Endothelial cell of umbilical vein (primary cell): ENCODE results near the gene BARX1. TPM values are rescaled to one million over a fixed set of nuclear protein-coding genes. Genes with fewer than 3 reads are reported as not detected.

Experiments
- BruUV-seq: library from RNA; stranded (reverse); fragments of 400-500 nt; replicated peaks from 2 replicates; lab custom pipeline; 2021; lab: Mats Ljungman, UMichigan
- CTCF ChIA-PET: fragments of 300-600, 350-600 bp; sonication (Branson Sonifier 250); formaldehyde crosslinking; loops from one replicate; lab custom pipeline; 2021; ENCODE audit warnings: antibody characterized with exemption, inconsistent platforms; lab: Charles Lee
- POLR2A ChIA-PET: fragments of 300-600, 350-600 bp; sonication (Branson Sonifier 250); formaldehyde crosslinking; loops from one replicate; lab custom pipeline; 2021; ENCODE audit warnings: antibody characterized with exemption, inconsistent platforms; lab: Charles Lee
- DNase-seq: peaks from one replicate; pipeline ENCODE4 v3.0.0-alpha.2; 2011; ENCODE audit warnings: low read depth, low spot score
- FAIRE-seq: peaks from 2 replicates; lab custom pipeline; 2011; peaks lifted over from hg19 to GRCh38; lab: Jason Lieb, UNC
- H2AFZ ChIP-seq: 2 replicates; pipeline ENCODE4 v1.6.0; 2012; ENCODE audit warnings: low read depth, low read length, control low read depth, inconsistent platforms
- H3K27ac ChIP-seq: 2 replicates; pipeline ENCODE4 v1.5.1; 2011; ENCODE audit warnings: low read depth, mild to moderate bottlenecking, control low read depth, low read length, moderate library complexity; ENCODE audit not compliant: insufficient read depth
- H3K27me3 ChIP-seq, 2 experiments: 2 replicates each; pipeline versions ENCODE4 v1.6.0 to v1.6.1; 2011; ENCODE audit warnings: low read length in 2 of 2, mixed read lengths in 1 of 2; ENCODE audit not compliant: control insufficient read depth in 2 of 2, insufficient read depth in 2 of 2
- H3K36me3 ChIP-seq, 2 experiments: 2 replicates in 1 of 2; 3 replicates in 1 of 2; pipeline ENCODE4 v1.5.1; 2011; ENCODE audit warnings: low read length in 2 of 2, mild to moderate bottlenecking in 1 of 2, moderate library complexity in 1 of 2; ENCODE audit not compliant: control insufficient read depth in 2 of 2, insufficient read depth in 2 of 2; ENCODE audit errors: extremely low read depth in 1 of 2
- H3K4me1 ChIP-seq: 3 replicates; pipeline ENCODE4 v1.5.1; 2011; ENCODE audit warnings: mild to moderate bottlenecking, low read length; ENCODE audit not compliant: control insufficient read depth, insufficient read depth; ENCODE audit errors: extremely low read depth
- H3K4me2 ChIP-seq: 2 replicates; pipeline ENCODE4 v1.6.1; 2011; ENCODE audit warnings: low read length, control low read depth, mixed read lengths; ENCODE audit not compliant: insufficient read depth
- H3K4me3 ChIP-seq, 3 experiments: fragments of 200-600 bp in 1 of 3; sonication (generic), shearing (Covaris generic) in 1 of 3; replicated peaks in 1 of 3; 2 replicates each; pipeline ENCODE4 v1.5.1; 2011 to 2016; ENCODE audit warnings: control low read depth in 3 of 3, low read length in 3 of 3, mild to moderate bottlenecking in 2 of 3, inconsistent platforms in 1 of 3, low read depth in 1 of 3, moderate library complexity in 1 of 3; ENCODE audit not compliant: insufficient read depth in 1 of 3
- H3K79me2 ChIP-seq: 2 replicates; pipeline ENCODE4 v1.6.0; 2012; ENCODE audit warnings: low read length, inconsistent platforms; ENCODE audit not compliant: control insufficient read depth, insufficient read depth
- H3K9ac ChIP-seq: replicated peaks from 2 replicates; pipeline ENCODE3; 2011; ENCODE audit warnings: low read length, control low read depth; ENCODE audit not compliant: insufficient read depth; ENCODE audit errors: extremely low read depth
- H3K9me1 ChIP-seq: replicated peaks from 3 replicates; pipeline ENCODE4 v1.6.0; 2011; ENCODE audit warnings: mild to moderate bottlenecking, low read length; ENCODE audit not compliant: control insufficient read depth, insufficient read depth; ENCODE audit errors: extremely low read depth
- H3K9me3 ChIP-seq: replicated peaks from 2 replicates; pipeline ENCODE4 v1.5.1; 2012; ENCODE audit warnings: low read length, inconsistent platforms; ENCODE audit not compliant: control insufficient read depth, insufficient read depth
- H4K20me1 ChIP-seq: replicated peaks from 2 replicates; pipeline ENCODE3; 2011; ENCODE audit warnings: mild to moderate bottlenecking, low read length; ENCODE audit not compliant: control insufficient read depth, insufficient read depth; ENCODE audit errors: extremely low read depth
- EZH2 ChIP-seq: IDR thresholded peaks from 2 replicates; pipeline ENCODE4 v1.6.1; 2012; ENCODE audit warnings: borderline replicate concordance, low read depth, mild to moderate bottlenecking, moderate library complexity, low read length, inconsistent platforms; ENCODE audit not compliant: severe bottlenecking
- FOS ChIP-seq: IDR thresholded peaks from 2 replicates; pipeline ENCODE4 v1.6.1; 2011; ENCODE audit warnings: mild to moderate bottlenecking, low read length, moderate library complexity, borderline replicate concordance; ENCODE audit not compliant: insufficient read depth
- GATA2 ChIP-seq: IDR thresholded peaks from 2 replicates; pipeline ENCODE4 v1.7.0; 2011; ENCODE audit warnings: low read depth, mild to moderate bottlenecking, moderate library complexity, mixed read lengths, low read length; ENCODE audit not compliant: insufficient read length, insufficient read depth
- JUN ChIP-seq: IDR thresholded peaks from 2 replicates; pipeline ENCODE4 v1.6.1; 2011; ENCODE audit warnings: borderline replicate concordance, low read depth; ENCODE audit not compliant: insufficient read length, insufficient read depth
- MAX ChIP-seq: IDR thresholded peaks from 2 replicates; pipeline ENCODE4 v1.6.1; 2011; ENCODE audit not compliant: insufficient read depth, insufficient read length
- MYC ChIP-seq: IDR thresholded peaks from one replicate; pipeline ENCODE4 v1.6.1; 2011; ENCODE audit warnings: mild to moderate bottlenecking, low read depth, low read length
- POLR2A ChIP-seq: IDR thresholded peaks from 2 replicates; pipeline ENCODE4 v1.6.1; 2012; ENCODE audit warnings: low read depth, mild to moderate bottlenecking, control low read depth, low read length
- POLR2AphosphoS5 ChIP-seq: IDR thresholded peaks from 2 replicates; pipeline ENCODE4 v1.6.1; 2012; ENCODE audit warnings: low read depth, mild to moderate bottlenecking, control low read depth, low read length, moderate library complexity; ENCODE audit not compliant: insufficient read depth
- dilution Hi-C: fragments of 300-500 bp; cut with MboI; formaldehyde crosslinking; loops from one replicate; pipeline ENCODE4 v1.15.0; 2019; ENCODE audit warnings: low sequenced_read_pairs; ENCODE audit not compliant: extremely low pct_ligation_motif_present
- intact Hi-C: fragments of 100-400 bp; cut with micrococcal nuclease; formaldehyde crosslinking; loops from one replicate; pipeline ENCODE4 v1.10.0; 2022
- polyA plus RNA-seq, 4 experiments: library from polyadenylated mRNA; depleted of rRNA in 3 of 4; stranded (reverse) in 3 of 4; unstranded in 1 of 4; fragments of >200 nt; gene quantifications; 2 replicates each; pipeline versions ENCODE4 v1.2.1 to v1.2.3, GENCODE V29; 2011 to 2012; ENCODE audit warnings: missing spikeins in 1 of 4
- total RNA-seq: library from RNA; stranded (reverse); gene quantifications from 2 replicates; pipeline ENCODE4 v1.2.3, GENCODE V29; 2021
- TF ChIP-seq, protein P1 (sequence below), 2 donors: IDR thresholded peaks; 1 replicate in 1 of 2; 2 replicates in 1 of 2; pipeline ENCODE4 v1.5.1; 2011; ENCODE audit warnings: low read length in 2 of 2, mild to moderate bottlenecking in 2 of 2, moderate library complexity in 2 of 2, control low read depth in 1 of 2, inconsistent platforms in 1 of 2, low read depth in 1 of 2; ENCODE audit not compliant: insufficient read depth in 1 of 2; ENCODE audit errors: extremely low read depth in 1 of 2

BARX1 gene
- total and polyA plus RNA-seq, 2 donors (not counting 3 experiments of a cell fraction or from before 2014, with no cell fraction given) = not detected

- TF ChIP-seq, protein P1, sequence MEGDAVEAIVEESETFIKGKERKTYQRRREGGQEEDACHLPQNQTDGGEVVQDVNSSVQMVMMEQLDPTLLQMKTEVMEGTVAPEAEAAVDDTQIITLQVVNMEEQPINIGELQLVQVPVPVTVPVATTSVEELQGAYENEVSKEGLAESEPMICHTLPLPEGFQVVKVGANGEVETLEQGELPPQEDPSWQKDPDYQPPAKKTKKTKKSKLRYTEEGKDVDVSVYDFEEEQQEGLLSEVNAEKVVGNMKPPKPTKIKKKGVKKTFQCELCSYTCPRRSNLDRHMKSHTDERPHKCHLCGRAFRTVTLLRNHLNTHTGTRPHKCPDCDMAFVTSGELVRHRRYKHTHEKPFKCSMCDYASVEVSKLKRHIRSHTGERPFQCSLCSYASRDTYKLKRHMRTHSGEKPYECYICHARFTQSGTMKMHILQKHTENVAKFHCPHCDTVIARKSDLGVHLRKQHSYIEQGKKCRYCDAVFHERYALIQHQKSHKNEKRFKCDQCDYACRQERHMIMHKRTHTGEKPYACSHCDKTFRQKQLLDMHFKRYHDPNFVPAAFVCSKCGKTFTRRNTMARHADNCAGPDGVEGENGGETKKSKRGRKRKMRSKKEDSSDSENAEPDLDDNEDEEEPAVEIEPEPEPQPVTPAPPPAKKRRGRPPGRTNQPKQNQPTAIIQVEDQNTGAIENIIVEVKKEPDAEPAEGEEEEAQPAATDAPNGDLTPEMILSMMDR (IDR thresholded peaks at IDR 0.05; ENCODE audit: extremely low read depth in 1 of 2, insufficient read depth in 1 of 2, low read depth in 1 of 2, low read length in 2 of 2) = no peak
- no peak for TF ChIP-seq MAX
- TF ChIP-seq GATA2 = no peak
- TF ChIP-seq POLR2AphosphoS5 = no peak
- TF ChIP-seq POLR2A = no peak
- TF ChIP-seq MYC = no peak
- TF ChIP-seq JUN = no peak
- TF ChIP-seq EZH2 = no peak
- TF ChIP-seq FOS = no peak
- Histone ChIP-seq H3K27ac (no peak overlapping the region), H4K20me1 (no peaks in the 10 kb centered on the region), H3K9me1 (no peaks in the 10 kb centered on the region), H2AFZ (no peak overlapping the region), H3K79me2 (no peaks in the 10 kb centered on the region), H3K4me2 (no peak overlapping the region), H3K4me1 (no peaks in the 10 kb centered on the region), H3K27me3 (peaks cover 3 to 4% of the 10 kb centered on the region in 2 experiments), H3K4me3 (no peak overlapping the region), H3K9me3 (no peaks in the 10 kb centered on the region), H3K36me3 (no peaks in the 10 kb centered on the region), H3K9ac (no peak overlapping the region)
- intact Hi-C loops (no loop called here), dilution Hi-C loops (no loop called here)
- FAIRE-seq (no peak), DNase-seq (no peak)
- ChIA-PET CTCF (no interaction called here), POLR2A (no interaction called here)
- BruUV-seq = no TSS peak
Observed at GRCh38 chr9:93937193-93937592, 18.0 kb downstream of the BARX1 start.
